Measurements from ENCODE around the gene ADRA2B. TPM values are rescaled to one million over a fixed set of nuclear protein-coding genes. Genes with fewer than 3 reads are reported as not detected.

Gene ADRA2B
- total RNA-seq, 4 donors from 2014 or later: 1.3 to 4.9 (median 2.1) TPM

DNA sequence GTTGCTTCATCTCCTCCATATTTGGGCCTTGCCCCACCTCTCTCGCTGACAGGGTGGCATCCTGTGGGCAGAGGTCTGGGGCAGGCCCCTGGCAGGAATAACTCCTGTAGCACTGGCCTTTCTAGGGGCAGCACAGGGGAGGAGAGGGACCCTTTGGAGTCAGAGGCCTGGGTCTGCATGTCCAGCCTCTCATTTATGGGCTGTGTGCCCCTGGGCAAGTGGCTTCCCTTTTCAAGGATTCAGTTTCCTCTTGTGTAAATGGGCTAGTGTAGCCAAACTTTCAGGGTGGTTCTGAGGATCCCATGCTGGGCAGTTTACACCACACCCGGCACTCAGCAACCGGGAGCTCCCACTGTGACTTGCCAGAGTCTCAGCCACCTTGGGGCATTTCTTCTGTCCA is 23.4 kb downstream of the ADRA2B start:
- no peaks in the 10 kb centered on the region for H3K9me3 ChIP-seq
- no peak for TF ChIP-seq EP300 (IDR thresholded peaks at IDR 0.05)
- TF ChIP-seq, protein P1, sequence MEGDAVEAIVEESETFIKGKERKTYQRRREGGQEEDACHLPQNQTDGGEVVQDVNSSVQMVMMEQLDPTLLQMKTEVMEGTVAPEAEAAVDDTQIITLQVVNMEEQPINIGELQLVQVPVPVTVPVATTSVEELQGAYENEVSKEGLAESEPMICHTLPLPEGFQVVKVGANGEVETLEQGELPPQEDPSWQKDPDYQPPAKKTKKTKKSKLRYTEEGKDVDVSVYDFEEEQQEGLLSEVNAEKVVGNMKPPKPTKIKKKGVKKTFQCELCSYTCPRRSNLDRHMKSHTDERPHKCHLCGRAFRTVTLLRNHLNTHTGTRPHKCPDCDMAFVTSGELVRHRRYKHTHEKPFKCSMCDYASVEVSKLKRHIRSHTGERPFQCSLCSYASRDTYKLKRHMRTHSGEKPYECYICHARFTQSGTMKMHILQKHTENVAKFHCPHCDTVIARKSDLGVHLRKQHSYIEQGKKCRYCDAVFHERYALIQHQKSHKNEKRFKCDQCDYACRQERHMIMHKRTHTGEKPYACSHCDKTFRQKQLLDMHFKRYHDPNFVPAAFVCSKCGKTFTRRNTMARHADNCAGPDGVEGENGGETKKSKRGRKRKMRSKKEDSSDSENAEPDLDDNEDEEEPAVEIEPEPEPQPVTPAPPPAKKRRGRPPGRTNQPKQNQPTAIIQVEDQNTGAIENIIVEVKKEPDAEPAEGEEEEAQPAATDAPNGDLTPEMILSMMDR (IDR thresholded peaks at IDR 0.05): no peak
- no peak for TF ChIP-seq POLR2AphosphoS5 (IDR thresholded peaks at IDR 0.05)
- TF ChIP-seq POLR2A (IDR thresholded peaks at IDR 0.05): no peak
- ATAC-seq: no peak
- peaks cover 34% of the 10 kb centered on the region for H3K27me3 ChIP-seq
- no peaks in the 10 kb centered on the region for H3K36me3 ChIP-seq
- H3K27ac ChIP-seq: no peak overlapping the region
- no peak overlapping the region for H3K4me3 ChIP-seq
- peaks cover 0 to 2% (median 0%) of the 10 kb centered on the region in 3 donors for H3K4me1 ChIP-seq
- 70 to 85% methylated on average over 3 of the region's 3 CpGs for WGBS, 2 donors (ENCODE audit: low coverage in 1 of 2)

DNA sequence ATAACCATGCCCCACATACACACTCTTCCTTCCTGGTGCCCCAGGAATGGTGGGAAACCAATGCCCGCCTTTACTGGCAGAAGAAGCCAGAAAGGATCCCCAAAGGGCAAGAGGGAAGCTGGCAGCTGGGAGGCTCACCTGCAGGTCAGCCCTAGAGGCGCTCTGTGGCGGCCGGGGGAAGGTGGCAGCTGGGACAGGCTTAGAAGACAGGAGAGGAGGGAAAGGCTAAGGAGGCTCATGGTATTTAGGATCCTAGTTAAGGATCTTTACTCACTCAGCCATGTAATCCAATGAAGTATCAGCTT is 23.8 kb downstream of the ADRA2B start:
- H3K4me3 ChIP-seq: no peak overlapping the region
- H3K4me1 ChIP-seq: no peaks in the 10 kb centered on the region
- TF ChIP-seq POLR2A (IDR thresholded peaks at IDR 0.05) (no peak), POLR2AphosphoS5 (IDR thresholded peaks at IDR 0.05) (no peak), EP300 (IDR thresholded peaks at IDR 0.05) (no peak)
- TF ChIP-seq, protein P1 (IDR thresholded peaks at IDR 0.05): no peak
- H3K27ac ChIP-seq: no peak overlapping the region
- 82% methylated on average over 4 of the region's 4 CpGs; no CpG with 5 or more reads in 1 of the 2 donors for WGBS, 2 donors (ENCODE audit: low coverage in 1 of 2)
- H3K36me3 ChIP-seq: no peaks in the 10 kb centered on the region
- H3K27me3 ChIP-seq: peaks cover 34% of the 10 kb centered on the region
- no peak for ATAC-seq
- no peaks in the 10 kb centered on the region for H3K9me3 ChIP-seq

GRCh38 chr2:96091711-96092572 is 24.4 kb downstream of the ADRA2B start:
- no peaks in the 10 kb centered on the region for H3K4me1 ChIP-seq
- no peaks in the 10 kb centered on the region for H3K9me3 ChIP-seq
- ATAC-seq: no peak
- peaks cover 34% of the 10 kb centered on the region for H3K27me3 ChIP-seq
- TF ChIP-seq POLR2AphosphoS5 (IDR thresholded peaks at IDR 0.05) (no peak), POLR2A (IDR thresholded peaks at IDR 0.05) (no peak), EP300 (IDR thresholded peaks at IDR 0.05) (no peak)
- TF ChIP-seq, protein P1 (IDR thresholded peaks at IDR 0.05): no peak
- WGBS, 2 donors (ENCODE audit: low coverage in 1 of 2): 75 to 80% methylated on average over 2 to 5 of the region's 18 CpGs
- H3K36me3 ChIP-seq: no peaks in the 10 kb centered on the region
- no peak overlapping the region for H3K4me3 ChIP-seq
- H3K27ac ChIP-seq: no peak overlapping the region

GRCh38 chr2:96091141-96091710 is 25.1 kb downstream of the ADRA2B start:
- H3K4me3 ChIP-seq: no peak overlapping the region
- no CpG with 5 or more reads among the region's 14 CpGs for WGBS, 2 donors (ENCODE audit: low coverage in 1 of 2)
- TF ChIP-seq POLR2A (IDR thresholded peaks at IDR 0.05) (no peak), POLR2AphosphoS5 (IDR thresholded peaks at IDR 0.05) (no peak), EP300 (IDR thresholded peaks at IDR 0.05) (no peak)
- TF ChIP-seq, protein P1 (IDR thresholded peaks at IDR 0.05): no peak
- H3K9me3 ChIP-seq: no peaks in the 10 kb centered on the region
- H3K36me3 ChIP-seq: no peaks in the 10 kb centered on the region
- H3K27ac ChIP-seq: no peak overlapping the region
- H3K27me3 ChIP-seq: peaks cover 34% of the 10 kb centered on the region
- no peaks in the 10 kb centered on the region for H3K4me1 ChIP-seq
- no peak for ATAC-seq

Data from gastroesophageal sphincter (tissue), 4 donors.